Superior temporal gyrus (tissue), 1 donor: ENCODE measurements around the gene LIF.
"Not testable (repeated sequence)": the region's sequence is repeated elsewhere in the genome, so short reads cannot be mapped to it uniquely, and the experiment has no call there.

Source experiments
- DNase-seq: peaks from one replicate; pipeline ENCODE4 v3.0.0-alpha.2; 2016; ENCODE audit errors: extremely low spot score

Gene LIF

DNA sequence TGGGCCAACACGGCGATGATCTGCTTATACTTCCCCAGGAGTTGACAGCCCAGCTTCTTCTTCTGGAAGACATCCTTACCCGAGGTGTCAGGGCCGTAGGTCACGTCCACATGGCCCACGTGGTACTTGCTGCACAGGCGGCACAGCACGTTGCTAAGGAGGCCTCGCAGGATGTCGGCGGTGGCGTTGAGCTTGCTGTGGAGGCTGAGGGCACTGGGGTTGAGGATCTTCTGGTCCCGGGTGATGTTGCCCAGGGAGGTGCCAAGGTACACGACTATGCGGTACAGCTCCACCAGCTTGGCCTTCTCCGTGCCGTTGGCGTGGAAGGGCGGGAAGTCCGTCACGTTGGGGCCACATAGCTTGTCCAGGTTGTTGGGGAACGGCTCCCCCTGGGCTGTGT lies 2.9 kb downstream of the LIF start:
- DNase-seq, result no peak

DNA sequence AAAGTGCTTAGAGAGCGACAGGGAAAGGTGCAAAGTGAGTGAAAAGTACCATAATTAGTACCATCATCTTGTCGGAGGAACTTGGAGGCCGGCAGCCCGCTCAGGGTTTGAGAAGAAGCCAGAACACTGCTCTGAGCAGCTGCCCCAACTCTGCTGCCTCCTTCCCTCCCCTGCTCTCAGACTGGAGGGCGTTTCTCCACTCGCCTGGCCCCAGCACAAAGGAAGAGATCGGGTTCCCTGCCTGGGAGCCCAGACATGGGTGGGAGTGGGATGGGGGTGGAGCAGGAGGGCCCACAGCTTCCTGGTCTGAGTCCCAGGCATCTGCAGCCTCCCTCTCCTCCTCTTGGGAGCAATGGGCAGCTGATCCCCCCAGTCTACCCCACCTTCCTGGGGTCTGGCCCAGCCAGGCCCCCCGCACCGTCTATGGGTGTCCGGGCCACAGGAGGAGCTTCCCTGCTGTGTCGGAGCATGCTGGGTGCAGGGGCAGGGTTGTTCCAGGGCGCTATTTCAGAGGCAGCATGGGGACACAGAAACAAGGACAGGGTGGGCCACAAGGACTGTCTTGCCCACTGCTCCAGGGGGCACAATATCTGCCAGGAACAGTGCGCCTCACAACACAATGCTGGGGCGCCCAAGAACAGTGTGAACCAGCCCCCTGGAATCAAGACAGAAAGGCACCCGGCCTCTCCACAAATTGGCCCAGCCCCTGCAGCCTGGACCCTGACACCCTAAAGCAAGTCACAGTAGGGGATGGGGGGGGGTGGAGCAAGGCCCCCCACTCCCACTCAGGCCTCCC lies 4.8 kb downstream of the LIF start:
- DNase-seq, result no peak

DNA sequence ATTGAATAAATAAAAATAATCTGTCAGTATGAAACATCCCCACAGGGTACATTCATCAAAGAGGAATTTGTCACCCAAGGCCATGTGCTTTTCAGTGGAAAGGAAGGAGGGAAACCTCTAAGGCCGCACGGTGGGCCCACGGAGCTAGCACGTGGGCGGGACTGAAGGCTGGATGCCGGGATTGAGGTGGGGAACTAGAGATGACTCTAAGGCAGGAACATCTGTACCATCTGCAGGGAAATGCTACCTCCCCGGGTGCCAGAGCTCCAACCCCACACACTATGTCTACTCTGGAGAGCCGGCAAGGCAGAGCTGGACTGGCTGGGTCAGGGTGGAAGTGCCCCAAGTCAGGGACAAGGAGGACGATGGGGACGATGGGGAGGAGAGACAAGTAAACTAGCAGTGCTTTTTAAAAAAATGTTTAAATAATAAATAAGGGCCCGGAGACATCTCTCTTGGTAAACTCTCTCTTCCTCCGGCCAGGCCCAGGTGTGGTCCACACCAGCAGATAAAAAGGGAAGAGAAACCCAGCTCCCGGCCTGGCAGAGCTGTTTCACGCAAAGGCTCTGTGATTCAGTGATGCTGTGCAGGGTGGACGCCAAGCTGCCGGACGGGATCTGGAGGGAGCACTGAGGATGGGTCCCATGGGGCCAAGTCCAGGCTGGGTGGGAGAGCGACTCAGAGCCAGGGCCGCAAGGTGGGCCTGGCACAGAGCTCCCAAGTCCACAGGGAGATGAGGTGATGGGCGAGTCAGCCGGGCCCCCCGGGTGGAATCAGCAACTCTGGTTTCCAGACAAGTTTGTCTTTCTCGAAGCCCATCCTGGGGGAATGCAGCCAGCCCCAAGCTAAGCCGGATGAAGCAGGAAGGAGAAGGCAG lies 5.8 kb downstream of the LIF start:
- DNase-seq, result no peak

DNA sequence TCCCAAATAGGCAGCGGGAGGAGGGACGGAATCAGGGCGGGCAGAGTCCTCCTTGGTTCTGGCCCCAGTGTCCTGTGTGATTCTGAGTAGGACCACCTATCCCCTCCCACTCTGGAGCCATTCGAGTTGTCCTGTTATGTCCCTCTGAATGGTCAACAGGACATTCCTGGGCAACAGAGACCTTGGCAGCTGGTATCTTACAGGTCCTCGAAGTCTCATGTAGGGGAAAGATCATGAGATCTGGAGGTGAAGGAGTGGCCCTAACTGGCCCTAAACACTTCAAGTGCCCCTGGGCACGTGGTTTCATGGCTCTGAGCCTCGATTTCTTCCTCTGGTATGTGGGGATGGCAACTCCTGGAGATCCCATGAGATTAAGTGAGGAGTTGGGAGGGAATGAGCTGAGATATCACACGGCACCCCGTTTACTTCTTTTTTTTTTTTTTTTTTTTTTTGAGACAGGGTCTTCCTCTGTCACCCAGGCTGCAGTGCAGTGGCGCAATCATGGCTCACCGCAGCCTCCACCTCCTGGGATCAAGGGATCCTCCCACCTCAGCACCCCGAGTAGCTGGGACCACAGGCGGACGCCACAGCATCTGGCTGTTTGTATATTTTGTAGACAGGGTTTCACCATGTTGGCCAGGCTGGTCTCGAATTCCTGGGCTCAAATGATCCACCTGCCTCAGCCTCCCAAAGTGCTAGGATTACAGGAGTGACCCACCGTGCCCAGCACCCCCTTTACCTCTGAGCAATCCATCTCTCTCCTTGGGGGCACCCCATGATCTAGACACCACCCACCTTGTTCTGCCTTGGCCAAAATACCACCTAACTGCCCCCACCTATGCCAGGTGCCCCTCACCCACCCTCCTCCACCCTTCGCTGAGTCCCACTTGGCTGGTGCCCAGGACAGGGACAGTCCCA lies 6.8 kb downstream of the LIF start:
- DNase-seq, result no peak

DNA sequence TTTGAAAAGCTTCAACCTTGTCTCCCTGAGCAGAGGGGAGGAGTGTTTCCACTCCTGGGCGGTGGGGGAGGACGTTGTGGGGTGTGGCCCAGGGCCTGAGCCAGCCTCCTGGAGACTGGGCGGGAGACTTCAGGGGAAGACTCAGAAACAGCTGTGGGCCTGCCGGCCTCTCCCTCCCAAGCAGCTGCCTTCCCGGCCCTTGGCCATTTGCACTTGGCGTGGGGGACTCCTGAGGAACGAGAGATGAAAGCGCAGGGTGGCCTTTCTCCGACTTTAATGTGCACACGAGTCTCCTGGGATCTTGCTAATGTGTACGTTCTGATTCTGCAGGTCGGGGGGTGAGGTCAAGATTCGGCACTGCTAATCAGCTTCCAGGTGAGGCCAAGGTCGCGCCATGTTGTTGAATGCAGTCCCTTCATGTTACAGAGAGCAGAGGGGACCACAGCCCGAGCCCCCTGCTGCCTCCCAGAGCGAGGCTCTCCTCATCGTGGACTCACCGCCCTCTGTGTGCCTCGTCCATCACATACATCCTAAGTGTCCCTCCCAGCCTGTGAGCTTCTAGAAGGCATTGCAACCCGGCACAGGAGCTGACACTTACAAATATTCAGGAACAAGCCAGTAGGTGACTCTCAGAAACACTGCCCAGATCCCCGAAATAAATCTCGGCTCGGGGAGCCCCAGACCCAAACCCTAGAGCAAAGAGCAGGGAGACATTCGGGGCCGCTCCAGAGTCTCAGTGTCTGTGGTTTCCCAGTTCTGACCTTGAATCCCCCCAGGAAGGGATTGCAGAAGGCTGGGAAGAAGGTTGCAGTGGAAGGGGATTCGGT lies 7.7 kb downstream of the LIF start:
- no peak for DNase-seq

DNA sequence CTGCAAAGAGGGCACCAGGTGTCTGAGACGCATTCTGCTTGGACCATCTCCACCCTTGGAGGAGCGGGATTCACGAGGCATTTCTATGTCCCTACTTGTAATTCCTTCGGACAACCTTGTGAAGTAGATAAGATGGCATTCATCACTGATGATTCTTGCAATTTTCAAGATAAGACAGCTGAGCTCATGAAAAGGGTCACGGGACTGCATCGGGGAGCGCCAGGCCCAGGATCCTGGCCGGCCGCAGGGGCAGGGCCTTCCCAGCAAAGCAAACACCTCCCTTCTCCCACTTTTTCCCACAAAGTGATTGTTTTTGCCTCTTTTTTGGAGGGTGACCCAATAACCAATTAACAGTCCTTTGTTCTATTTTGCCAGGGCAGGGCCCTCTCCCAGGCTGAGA lies 8.4 kb downstream of the LIF start:
- no peak for DNase-seq

DNA sequence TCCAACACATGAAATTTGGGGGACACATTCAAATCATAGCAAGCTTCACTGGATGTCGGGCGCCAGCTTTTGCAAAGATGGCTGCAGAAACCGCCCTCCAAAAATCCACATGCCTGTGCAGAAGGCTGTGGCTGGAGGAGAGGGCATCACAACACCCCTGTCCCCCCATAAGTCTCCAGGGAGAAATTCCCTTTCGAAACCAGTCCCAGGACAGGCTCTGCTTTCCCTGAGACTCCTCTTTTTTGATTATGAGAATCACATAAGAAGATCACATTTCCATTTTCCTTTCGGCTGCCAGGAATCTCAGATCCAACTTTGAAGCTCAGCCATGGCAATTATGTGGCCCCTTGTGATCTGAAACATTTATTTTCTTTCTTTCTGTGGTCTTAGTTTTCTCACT lies 9.7 kb downstream of the LIF start:
- DNase-seq, result no peak

DNA sequence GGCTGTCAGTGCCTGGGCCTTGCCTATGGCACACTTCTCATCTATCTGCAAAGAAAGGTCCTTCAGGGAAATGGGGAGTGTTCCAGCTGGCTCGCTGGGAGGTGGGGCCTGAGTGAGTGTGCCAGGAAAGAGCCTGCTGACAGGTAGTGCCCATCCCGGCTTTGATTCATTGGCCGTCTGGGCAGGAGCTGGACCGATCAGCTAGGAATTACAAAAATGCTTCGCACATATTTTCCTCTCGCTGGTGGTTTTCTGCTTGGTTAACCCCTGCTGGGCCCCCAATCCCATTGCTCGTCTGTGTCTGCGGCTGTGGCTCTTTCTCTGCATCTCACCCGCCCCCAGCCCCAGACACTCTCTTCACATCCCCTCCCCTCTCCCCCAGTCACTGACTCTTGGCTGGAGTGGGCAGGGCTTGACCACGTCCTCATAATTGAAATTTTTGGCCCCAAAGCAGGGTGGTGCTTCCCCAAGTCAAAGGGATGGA lies 10.8 kb downstream of the LIF start:
- no peak for DNase-seq

DNA sequence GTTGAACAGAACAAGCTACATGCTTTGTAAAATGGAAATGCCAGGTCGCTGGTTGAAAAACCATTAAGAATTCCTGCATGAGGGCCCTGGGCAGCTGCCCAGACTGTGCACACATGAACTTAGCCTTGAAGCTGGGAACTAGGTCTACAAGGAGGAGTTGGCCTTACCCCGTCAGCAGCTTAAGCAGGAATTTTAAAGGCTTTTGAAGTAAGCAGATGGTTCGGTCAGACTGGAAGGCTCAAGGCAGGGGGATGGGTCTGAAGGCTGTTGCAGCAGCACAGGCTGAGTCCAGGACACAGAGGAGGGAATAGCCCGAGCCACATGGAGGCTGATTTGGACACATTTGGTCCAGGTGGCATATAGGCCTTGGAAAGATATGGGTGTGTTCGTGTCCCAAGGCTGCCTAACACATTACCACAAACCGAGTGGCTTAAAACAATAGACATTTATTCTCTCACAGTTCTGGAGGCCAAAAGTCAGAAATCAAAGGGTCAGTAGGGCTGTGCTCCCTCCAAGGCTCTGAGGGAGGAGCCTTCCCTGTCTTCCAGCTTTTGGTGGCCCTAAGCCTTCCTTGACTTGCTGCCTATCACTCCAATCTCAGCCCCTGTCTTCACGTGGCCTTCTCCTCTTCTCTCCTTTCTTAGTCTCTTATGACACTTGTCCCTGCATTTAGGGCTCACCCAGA lies 11.6 kb downstream of the LIF start:
- DNase-seq, result no peak

DNA sequence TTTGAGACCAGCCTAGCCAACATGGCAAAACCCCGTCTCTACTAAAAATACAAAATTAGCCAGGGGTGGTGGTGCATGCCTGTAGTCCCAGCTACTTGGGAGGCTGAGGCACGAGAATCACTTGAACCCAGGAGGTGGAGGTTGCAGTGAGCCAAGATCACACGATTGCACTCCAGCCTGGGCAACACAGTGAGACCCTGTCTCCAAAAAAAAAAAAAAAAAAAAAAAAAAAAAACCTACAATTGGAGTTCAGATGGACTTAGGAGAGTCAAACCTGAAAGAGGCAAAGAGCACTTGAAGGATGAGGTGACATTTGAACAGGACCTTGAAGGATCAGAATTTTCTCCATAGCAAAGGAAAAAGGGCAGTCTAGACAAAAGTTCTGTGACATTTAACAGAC lies 12.2 kb downstream of the LIF start:
- DNase-seq, result not testable (repeated sequence)

DNA sequence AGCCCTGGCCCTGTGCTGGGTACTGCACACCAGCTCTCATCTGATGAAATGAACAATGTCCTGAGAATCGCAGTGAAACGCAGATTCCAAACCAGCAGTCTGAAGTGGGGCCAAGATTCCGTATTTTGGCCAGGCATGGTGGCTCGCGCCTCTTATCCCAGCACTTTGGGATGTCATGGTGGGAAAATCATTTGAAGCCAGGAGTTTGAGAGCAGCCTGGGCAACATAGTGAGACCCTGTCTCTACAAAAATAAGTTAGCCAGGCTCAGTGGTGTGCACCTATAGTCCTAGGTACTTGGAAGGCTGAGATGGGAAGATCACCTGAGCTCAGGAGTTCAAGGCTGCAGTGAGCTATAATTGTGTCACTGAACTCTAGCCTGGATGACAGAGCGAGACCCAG lies 13.0 kb downstream of the LIF start:
- no peak for DNase-seq

DNA sequence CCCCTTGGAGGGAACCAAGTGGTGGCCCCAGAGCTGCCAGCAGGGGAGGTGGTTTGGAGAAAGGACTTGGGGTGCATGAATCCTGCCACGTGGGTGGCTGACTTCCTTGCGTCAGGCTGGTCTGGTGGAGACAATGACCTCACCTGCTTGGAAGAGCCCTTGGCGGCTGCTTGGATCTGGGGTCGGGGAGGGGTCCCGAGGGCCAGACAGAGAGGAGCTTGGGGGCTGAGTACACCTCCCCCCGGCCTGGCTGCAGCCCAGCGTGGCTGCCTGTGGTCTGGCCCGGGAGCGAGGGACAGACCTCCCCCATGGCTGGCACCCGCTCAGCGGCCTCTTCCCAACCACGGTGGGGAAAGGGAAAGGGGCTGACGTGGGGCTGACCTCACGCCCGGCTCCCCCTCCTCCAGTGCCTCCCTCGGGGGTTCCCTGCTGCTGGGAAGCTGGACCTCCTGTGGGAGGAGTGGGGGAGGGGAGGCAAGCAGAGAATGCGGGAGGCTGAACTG lies 13.8 kb downstream of the LIF start:
- no peak for DNase-seq

DNA sequence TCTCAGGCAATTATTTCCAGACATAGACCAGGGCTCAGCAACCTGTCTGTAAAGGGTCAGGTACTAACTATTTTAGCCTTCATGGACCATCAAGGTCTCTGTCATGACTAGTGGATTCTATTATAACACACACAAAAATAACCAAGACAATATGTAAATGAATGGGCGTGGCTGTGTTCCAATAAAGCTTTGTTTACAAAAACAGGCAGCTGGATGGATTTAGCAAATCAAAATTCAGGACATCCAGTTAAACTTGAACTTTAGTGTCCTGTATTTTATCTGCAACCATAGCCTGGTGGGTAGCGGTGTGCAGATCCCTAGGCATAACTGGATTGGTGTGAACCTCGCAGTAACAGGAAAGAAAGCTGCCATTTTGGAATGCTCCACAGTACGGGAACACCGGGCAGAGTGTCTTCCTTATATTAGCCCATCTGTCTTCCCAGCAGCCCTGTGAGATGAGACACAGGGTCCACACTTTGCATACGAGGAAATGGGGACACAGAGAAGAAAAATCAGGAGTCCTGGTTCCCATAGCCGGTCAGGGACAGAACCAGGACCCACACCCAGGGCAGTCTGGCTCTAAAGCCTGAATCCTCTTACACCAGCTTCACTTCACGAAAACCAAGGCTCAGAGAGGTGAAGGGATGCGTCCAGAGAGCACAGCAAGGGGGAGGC lies 15.6 kb downstream of the LIF start:
- DNase-seq, result no peak

DNA sequence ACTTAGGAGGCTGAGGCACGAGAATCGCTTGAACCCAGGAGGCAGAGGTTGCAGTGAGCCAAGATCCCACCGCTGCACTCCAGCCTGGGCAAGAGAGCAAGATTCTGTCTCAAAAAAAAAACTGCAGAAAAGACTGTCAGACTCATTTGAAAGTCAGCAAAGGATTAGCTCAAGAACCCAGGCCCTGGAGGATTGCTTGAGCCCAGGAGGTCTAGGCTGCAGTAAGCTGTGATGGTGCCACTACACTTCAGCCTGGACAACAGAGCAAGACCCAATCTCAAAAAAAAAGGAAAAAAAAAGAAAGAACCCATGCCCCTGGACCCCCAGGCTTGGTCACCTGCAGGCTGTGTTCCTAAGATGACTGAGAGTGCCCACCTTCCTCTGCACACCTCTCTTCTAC lies 16.2 kb downstream of the LIF start:
- DNase-seq, result no peak

DNA sequence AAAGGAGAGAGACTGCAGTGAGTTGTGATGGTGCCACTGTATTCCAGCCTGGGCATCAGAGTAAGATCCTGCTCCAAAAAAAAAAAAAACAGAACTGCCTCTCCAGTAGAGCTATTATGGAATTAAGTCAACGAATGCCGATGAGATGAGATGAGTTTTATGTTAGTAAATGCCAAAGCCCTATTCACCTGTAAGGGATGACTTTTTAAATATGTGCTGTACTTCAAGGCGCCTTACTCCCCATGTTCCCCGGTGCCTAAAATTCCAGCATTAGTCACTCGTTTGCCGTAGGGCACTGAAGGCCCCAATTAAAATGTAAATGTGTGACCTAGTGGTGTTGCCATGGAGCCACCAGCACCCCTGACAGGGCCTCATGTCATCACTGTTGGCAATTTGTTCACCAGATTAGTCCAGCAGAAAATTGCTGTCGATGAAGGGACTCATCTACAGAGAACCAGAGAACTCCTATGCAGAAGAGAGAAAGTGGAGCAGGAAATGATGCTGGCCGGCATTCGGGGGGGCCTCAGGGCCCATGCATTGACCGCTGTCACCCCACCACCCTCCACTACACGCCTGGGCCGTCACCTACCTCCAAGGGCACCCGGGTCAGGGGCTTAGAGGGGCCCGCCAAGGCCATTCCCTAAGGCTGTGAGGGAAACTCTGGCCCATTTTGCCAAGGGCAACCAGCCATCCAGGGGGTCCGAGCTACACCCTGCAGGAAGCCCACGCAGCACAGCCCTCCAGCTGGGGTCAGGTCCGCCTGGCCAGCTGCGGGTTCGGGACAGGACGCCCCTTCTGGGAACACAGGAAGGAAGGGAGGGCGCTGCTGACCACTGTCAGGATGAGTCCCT lies 17.8 kb downstream of the LIF start:
- DNase-seq, result no peak

DNA sequence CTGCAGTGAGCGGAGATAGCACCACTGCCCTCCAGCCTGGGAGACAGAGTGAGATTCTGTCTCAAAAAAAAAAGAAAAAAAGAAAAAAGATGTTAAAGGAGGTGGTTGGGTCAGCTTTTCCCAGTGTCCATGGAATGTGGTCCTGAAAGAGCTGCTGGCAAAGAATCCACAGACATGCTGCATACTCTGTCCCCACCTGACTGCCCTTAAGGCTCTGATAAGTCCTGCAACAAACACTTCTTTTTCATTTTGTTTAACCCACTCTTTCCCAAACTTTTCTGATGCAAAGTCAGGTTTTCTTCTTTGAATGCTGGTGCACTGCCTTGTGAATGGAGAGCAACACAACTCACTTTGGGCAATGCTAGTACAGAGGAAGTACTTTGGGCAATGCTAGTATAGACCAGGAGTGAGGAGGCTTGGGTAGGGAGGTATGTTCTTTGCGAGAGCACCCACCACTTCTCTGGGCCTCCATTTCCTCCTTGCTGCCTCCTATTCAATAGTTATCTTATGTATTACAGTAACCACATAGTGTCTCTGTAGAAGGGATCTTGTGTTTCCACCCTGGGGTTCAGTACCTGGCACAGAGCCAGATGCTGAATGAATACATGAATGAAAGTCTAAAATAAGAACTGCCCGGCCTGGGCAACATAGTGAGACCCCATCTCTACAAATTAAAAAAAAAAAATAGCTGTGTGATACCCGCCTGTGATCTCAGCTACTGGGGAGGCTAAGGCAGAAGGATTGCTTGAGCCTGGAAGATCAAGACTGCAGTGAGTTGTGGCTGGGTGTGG lies 18.9 kb downstream of the LIF start:
- no peak for DNase-seq

DNA sequence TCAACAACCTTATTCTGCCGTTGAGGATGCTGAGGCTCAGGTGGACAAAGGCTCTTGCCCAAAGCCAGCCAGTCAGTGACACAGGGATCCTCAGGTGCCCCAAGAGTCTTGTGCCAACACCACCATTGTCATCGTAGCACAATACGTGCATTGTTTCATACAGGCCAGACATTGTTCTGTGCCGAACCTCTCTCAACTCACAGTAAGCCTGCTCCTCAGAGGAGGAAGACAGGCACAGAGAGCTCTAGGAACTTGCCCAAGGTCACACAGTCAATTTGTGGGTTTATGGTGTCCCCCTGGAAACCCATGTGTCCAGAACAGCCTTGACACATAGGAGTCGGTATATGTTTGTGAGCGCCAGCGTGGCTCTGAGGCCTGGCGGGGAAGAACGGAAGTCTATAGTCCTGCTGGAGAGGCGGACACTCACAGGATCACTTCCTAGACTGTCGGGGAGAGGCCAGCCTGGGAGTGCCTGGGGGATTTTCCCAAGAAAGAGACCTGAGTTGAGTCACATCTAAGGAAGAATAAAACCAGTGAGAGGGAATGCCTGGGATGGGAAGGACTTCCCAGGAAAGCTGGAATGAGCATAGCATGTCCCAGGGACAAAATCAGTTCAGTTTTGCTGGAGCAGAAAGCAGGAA lies 20.2 kb downstream of the LIF start:
- DNase-seq, result peak; percentile 24
